A673 (cell line): ENCODE data around the gene CATSPERB. TPM values are rescaled to one million over a fixed set of nuclear protein-coding genes. Genes with fewer than 3 reads are reported as not detected.

ENCODE experiments used
- total RNA-seq: library from RNA; stranded (reverse); gene quantifications from 2 replicates; pipeline ENCODE4 v1.2.3, GENCODE V29; 2021

CATSPERB gene
- total RNA-seq, 1 experiment from 2014 or later = not detected

Other genes with a start within 250 kb of the CATSPERB start
- gene PPP4R3A, start 221.8 kb downstream of the CATSPERB start, total RNA-seq = 95.0 and 101 TPM in 2 replicates
- gene TC2N, start 135.4 kb upstream of the CATSPERB start, total RNA-seq = 0.45 and 0.59 TPM in 2 replicates
- 10.7 and 15.7 TPM in 2 replicates for gene FBLN5, start 215.6 kb upstream of the CATSPERB start, total RNA-seq